Parathyroid adenoma (tissue), 2 donors: Measurements from ENCODE around the gene ACACB.

Source experiments
- H2AFZ ChIP-seq: fragments of 300-600 bp; sonication (generic); one replicate; pipeline ENCODE4 v1.7.0; 2017; ENCODE audit warnings: antibody characterized with exemption, mild to moderate bottlenecking
- H3K27ac ChIP-seq: fragments of 300-600 bp; sonication (generic); one replicate; pipeline ENCODE4 v1.7.0; 2017
- H3K27me3 ChIP-seq: fragments of 300-600 bp; sonication (generic); one replicate; pipeline ENCODE4 v1.7.0; 2017; ENCODE audit warnings: low read length; ENCODE audit not compliant: control insufficient read depth, insufficient read depth
- H3K36me3 ChIP-seq: fragments of 300-600 bp; sonication (generic); one replicate; pipeline ENCODE4 v1.7.0; 2017; ENCODE audit warnings: low read length; ENCODE audit not compliant: control insufficient read depth, insufficient read depth
- H3K4me1 ChIP-seq: fragments of 300-600 bp; sonication (generic); one replicate; pipeline ENCODE4 v1.7.0; 2017; ENCODE audit warnings: control low read depth
- H3K4me2 ChIP-seq: fragments of 300-600 bp; sonication (generic); one replicate; pipeline ENCODE4 v1.7.0; 2017; ENCODE audit warnings: low read length
- H3K4me3 ChIP-seq: fragments of 300-600 bp; sonication (generic); one replicate; pipeline ENCODE4 v1.7.0; 2017; ENCODE audit warnings: low read depth, low read length
- H3K79me2 ChIP-seq: fragments of 300-600 bp; sonication (generic); one replicate; pipeline ENCODE4 v1.7.0; 2017; ENCODE audit warnings: control low read depth
- H3K9ac ChIP-seq: fragments of 300-600 bp; sonication (generic); one replicate; pipeline ENCODE4 v1.7.0; 2017; ENCODE audit warnings: mild to moderate bottlenecking
- H3K9me3 ChIP-seq: fragments of 300-600 bp; sonication (generic); one replicate; pipeline ENCODE4 v1.7.0; 2017; ENCODE audit warnings: low read length; ENCODE audit not compliant: control insufficient read depth
- CTCF ChIP-seq: fragments of 300-600 bp; sonication (generic); IDR thresholded peaks from one replicate; pipeline ENCODE4 v1.7.0; 2017; ENCODE audit warnings: antibody characterized with exemption, mild to moderate bottlenecking
- donor health status: primary hyperparathyroidism.

Gene ACACB

GRCh38 chr12:109286252-109286651, 169.9 kb downstream of the ACACB start:
- H3K36me3 ChIP-seq = no peaks in the 10 kb centered on the region
- no peak for TF ChIP-seq CTCF
- H3K4me3 ChIP-seq = no peak overlapping the region
- H2AFZ ChIP-seq = no peak overlapping the region
- no peaks in the 10 kb centered on the region for H3K4me1 ChIP-seq
- H3K27ac ChIP-seq = no peak overlapping the region
- H3K27me3 ChIP-seq = no peaks in the 10 kb centered on the region
- H3K4me2 ChIP-seq = no peak overlapping the region
- no peaks in the 10 kb centered on the region for H3K79me2 ChIP-seq
- H3K9ac ChIP-seq = no peak overlapping the region
- H3K9me3 ChIP-seq = no peaks in the 10 kb centered on the region

- Histone ChIP-seq H3K27me3 (no peaks in the 10 kb centered on the region), H3K4me1 (no peaks in the 10 kb centered on the region)
These were observed 170.3 kb downstream of the ACACB start for GRCh38 chr12:109286652-109287051.

GRCh38 chr12:109287181-109287580, 170.8 kb downstream of the ACACB start:
- Histone ChIP-seq H3K4me2 (no peak overlapping the region), H3K79me2 (no peaks in the 10 kb centered on the region), H3K27ac (no peak overlapping the region), H3K4me1 (no peaks in the 10 kb centered on the region), H2AFZ (no peak overlapping the region), H3K9ac (no peak overlapping the region), H3K27me3 (peaks cover 3% of the 10 kb centered on the region), H3K9me3 (no peaks in the 10 kb centered on the region), H3K4me3 (no peak overlapping the region), H3K36me3 (no peaks in the 10 kb centered on the region)
- TF ChIP-seq CTCF = no peak

More at GRCh38 chr12:109286652-109287051, 170.3 kb downstream of the ACACB start:
- Histone ChIP-seq H3K27ac (no peak overlapping the region), H3K4me3 (no peak overlapping the region), H3K4me2 (no peak overlapping the region), H3K9ac (no peak overlapping the region), H3K9me3 (no peaks in the 10 kb centered on the region), H3K36me3 (no peaks in the 10 kb centered on the region), H2AFZ (no peak overlapping the region), H3K79me2 (no peaks in the 10 kb centered on the region)
- no peak for TF ChIP-seq CTCF

GRCh38 chr12:109287811-109288469, 171.6 kb downstream of the ACACB start:
- H3K4me2 ChIP-seq = no peak overlapping the region
- H3K4me3 ChIP-seq = no peak overlapping the region
- no peaks in the 10 kb centered on the region for H3K36me3 ChIP-seq
- no peak overlapping the region for H3K27ac ChIP-seq
- no peaks in the 10 kb centered on the region for H3K9me3 ChIP-seq
- TF ChIP-seq CTCF = no peak
- H3K79me2 ChIP-seq = no peaks in the 10 kb centered on the region
- H3K9ac ChIP-seq = no peak overlapping the region
- H2AFZ ChIP-seq = no peak overlapping the region
- peaks cover 3% of the 10 kb centered on the region for H3K27me3 ChIP-seq
- no peaks in the 10 kb centered on the region for H3K4me1 ChIP-seq

- H3K36me3 ChIP-seq = no peaks in the 10 kb centered on the region
- H3K4me2 ChIP-seq = no peak overlapping the region
- H3K4me1 ChIP-seq = no peaks in the 10 kb centered on the region
- no peak overlapping the region for H2AFZ ChIP-seq
- H3K27me3 ChIP-seq = peaks cover 3% of the 10 kb centered on the region
- no peak overlapping the region for H3K9ac ChIP-seq
- no peak overlapping the region for H3K4me3 ChIP-seq
- TF ChIP-seq CTCF = no peak
- no peaks in the 10 kb centered on the region for H3K79me2 ChIP-seq
- H3K27ac ChIP-seq = no peak overlapping the region
- H3K9me3 ChIP-seq = no peaks in the 10 kb centered on the region
These were observed 172.2 kb downstream of the ACACB start for GRCh38 chr12:109288571-109288970.
